Panc1 (cell line): ENCODE results near the gene GAL. TPM values are rescaled to one million over a fixed set of nuclear protein-coding genes. Genes with fewer than 3 reads are reported as not detected.
"Not testable (repeated sequence)": the region's sequence is repeated elsewhere in the genome, so short reads cannot be mapped to it uniquely, and the experiment has no call there.

Source experiments
- ATAC-seq: fragments of 200-7000 bp; cut with Tn5 transposase; 2 replicates; pipeline ENCODE4 v1.9.1; 2020; ENCODE audit warnings: mild to moderate bottlenecking, moderate library complexity
- BruUV-seq: library from RNA; stranded (reverse); fragments of 400-500 nt; replicated peaks from 2 replicates; lab custom pipeline; 2021; lab: Mats Ljungman, UMichigan
- CTCF ChIA-PET: fragments of 300-600 bp; sonication (Branson Sonifier 250); formaldehyde crosslinking; loops from one replicate; lab custom pipeline; 2022; ENCODE audit warnings: antibody characterized with exemption; lab: Charles Lee
- POLR2A ChIA-PET: fragments of 300-600 bp; sonication (Branson Sonifier 250); formaldehyde crosslinking; loops from one replicate; lab custom pipeline; 2022; ENCODE audit warnings: antibody characterized with exemption; lab: Charles Lee
- DNase-seq: peaks from one replicate; pipeline ENCODE4 v3.0.0-alpha.2; 2010; ENCODE audit warnings: low read depth, low spot score
- H3K27ac ChIP-seq: 2 replicates; pipeline ENCODE4 v1.5.1; 2011; ENCODE audit warnings: mild to moderate bottlenecking, low read length, inconsistent platforms
- H3K27me3 ChIP-seq: fragments of 200-500 bp; sonication (Bioruptor generic); 2 replicates; pipeline ENCODE4 v1.6.0; 2014; ENCODE audit warnings: low read length, inconsistent platforms; ENCODE audit not compliant: control insufficient read depth, insufficient read depth
- H3K36me3 ChIP-seq: fragments of 200-500 bp; sonication (Bioruptor generic); 2 replicates; pipeline ENCODE4 v1.5.1; 2014; ENCODE audit warnings: inconsistent platforms, mild to moderate bottlenecking, low read length, moderate library complexity; ENCODE audit not compliant: control insufficient read depth, insufficient read depth
- H3K4me1 ChIP-seq: 2 replicates; pipeline ENCODE4 v1.5.1; 2011; ENCODE audit warnings: inconsistent platforms, mild to moderate bottlenecking, low read length, moderate library complexity; ENCODE audit not compliant: control insufficient read depth, insufficient read depth
- H3K4me3 ChIP-seq, 2 experiments: 2 replicates each; pipeline ENCODE4 v1.5.1; 2011 to 2012; ENCODE audit warnings: low read depth in 2 of 2, low read length in 2 of 2, mild to moderate bottlenecking in 2 of 2, inconsistent platforms in 1 of 2, moderate library complexity in 1 of 2
- H3K9me3 ChIP-seq: fragments of 200-500 bp; sonication (Bioruptor generic); 2 replicates; pipeline ENCODE4 v1.5.1; 2014; ENCODE audit warnings: low read depth, mild to moderate bottlenecking, inconsistent platforms, low read length, moderate library complexity; ENCODE audit not compliant: control insufficient read depth, insufficient read depth
- POLR2AphosphoS5 ChIP-seq: IDR thresholded peaks from 2 replicates; pipeline ENCODE4 v1.6.1; 2012; ENCODE audit warnings: mild to moderate bottlenecking, low read depth, low read length, moderate library complexity
- SIN3A ChIP-seq: IDR thresholded peaks from 2 replicates; pipeline ENCODE4 v1.6.1; 2012; ENCODE audit warnings: low read depth, mild to moderate bottlenecking, low read length, moderate library complexity, borderline replicate concordance; ENCODE audit not compliant: insufficient read depth
- TCF7L2 ChIP-seq: IDR thresholded peaks from 2 replicates; pipeline ENCODE4 v1.6.1; 2011; ENCODE audit warnings: mild to moderate bottlenecking, low read depth, low read length, inconsistent platforms
- in situ Hi-C: cut with HindIII; loops from 2 replicates; pipeline ENCODE4 v1.10.0; 2016; ENCODE audit warnings: low sequenced_read_pairs, low pct_unique_long_range_greater_than_20kb
- intact Hi-C: fragments of 100-400 bp; cut with micrococcal nuclease; formaldehyde crosslinking; loops from one replicate; pipeline ENCODE4 v1.10.0; 2022; ENCODE audit not compliant: unreplicated experiment
- total RNA-seq: library from RNA; stranded (reverse); gene quantifications from one replicate; pipeline ENCODE4 v1.2.1, GENCODE V29; 2021; ENCODE audit not compliant: unreplicated experiment
- TF ChIP-seq, protein P1 (sequence below): fragments of 450-650 bp; IDR thresholded peaks from 2 replicates; pipeline ENCODE4 v1.5.1; 2017; ENCODE audit warnings: mild to moderate bottlenecking
- TF ChIP-seq, protein P2 (sequence below), 2 experiments: IDR thresholded peaks; 2 replicates each; pipeline ENCODE4 v1.6.1; 2011 to 2012; ENCODE audit warnings: low read depth in 2 of 2, control low read depth in 1 of 2, low read length in 1 of 2, mild to moderate bottlenecking in 1 of 2, moderate library complexity in 1 of 2; ENCODE audit not compliant: insufficient read depth in 1 of 2

GAL gene
- total RNA-seq, 1 experiment from 2014 or later = 16.5 TPM

GRCh38 chr11:68639322-68639721, 45.0 kb upstream of the GAL start:
- POLR2A ChIA-PET = interaction anchor here (0.7 kb wide), 1 partner anchor 39 kb away, joined by 9 read pairs; no protein-coding TSS in a partner anchor
- H3K27ac ChIP-seq, CTCF ChIA-PET, H3K9me3 ChIP-seq, H3K4me1 ChIP-seq, DNase-seq, ATAC-seq, in situ Hi-C loops, intact Hi-C loops, H3K27me3 ChIP-seq, BruUV-seq, H3K36me3 ChIP-seq, H3K4me3 ChIP-seq: not testable (repeated sequence)

- DNase-seq (no peak), ATAC-seq (peak; percentile 45; the same call in 1 of the 2 replicates)
- Histone ChIP-seq H3K27ac (no peak overlapping the region), H3K27me3 (peaks cover 10% of the 10 kb centered on the region; the same call in 1 of the 2 replicates), H3K9me3 (peaks cover 10% of the 10 kb centered on the region; the same call in 1 of the 2 replicates), H3K4me3 (no peak overlapping the region), H3K4me1 (no peaks in the 10 kb centered on the region), H3K36me3 (no peaks in the 10 kb centered on the region)
- ChIA-PET CTCF (no interaction called here), POLR2A (no interaction called here)
- intact Hi-C loops = no loop called here
- no TSS peak for BruUV-seq
- in situ Hi-C loops = no loop called here
- TF ChIP-seq SIN3A = no peak
- TF ChIP-seq, protein P1, sequence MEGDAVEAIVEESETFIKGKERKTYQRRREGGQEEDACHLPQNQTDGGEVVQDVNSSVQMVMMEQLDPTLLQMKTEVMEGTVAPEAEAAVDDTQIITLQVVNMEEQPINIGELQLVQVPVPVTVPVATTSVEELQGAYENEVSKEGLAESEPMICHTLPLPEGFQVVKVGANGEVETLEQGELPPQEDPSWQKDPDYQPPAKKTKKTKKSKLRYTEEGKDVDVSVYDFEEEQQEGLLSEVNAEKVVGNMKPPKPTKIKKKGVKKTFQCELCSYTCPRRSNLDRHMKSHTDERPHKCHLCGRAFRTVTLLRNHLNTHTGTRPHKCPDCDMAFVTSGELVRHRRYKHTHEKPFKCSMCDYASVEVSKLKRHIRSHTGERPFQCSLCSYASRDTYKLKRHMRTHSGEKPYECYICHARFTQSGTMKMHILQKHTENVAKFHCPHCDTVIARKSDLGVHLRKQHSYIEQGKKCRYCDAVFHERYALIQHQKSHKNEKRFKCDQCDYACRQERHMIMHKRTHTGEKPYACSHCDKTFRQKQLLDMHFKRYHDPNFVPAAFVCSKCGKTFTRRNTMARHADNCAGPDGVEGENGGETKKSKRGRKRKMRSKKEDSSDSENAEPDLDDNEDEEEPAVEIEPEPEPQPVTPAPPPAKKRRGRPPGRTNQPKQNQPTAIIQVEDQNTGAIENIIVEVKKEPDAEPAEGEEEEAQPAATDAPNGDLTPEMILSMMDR = no peak
- TF ChIP-seq, protein P2, sequence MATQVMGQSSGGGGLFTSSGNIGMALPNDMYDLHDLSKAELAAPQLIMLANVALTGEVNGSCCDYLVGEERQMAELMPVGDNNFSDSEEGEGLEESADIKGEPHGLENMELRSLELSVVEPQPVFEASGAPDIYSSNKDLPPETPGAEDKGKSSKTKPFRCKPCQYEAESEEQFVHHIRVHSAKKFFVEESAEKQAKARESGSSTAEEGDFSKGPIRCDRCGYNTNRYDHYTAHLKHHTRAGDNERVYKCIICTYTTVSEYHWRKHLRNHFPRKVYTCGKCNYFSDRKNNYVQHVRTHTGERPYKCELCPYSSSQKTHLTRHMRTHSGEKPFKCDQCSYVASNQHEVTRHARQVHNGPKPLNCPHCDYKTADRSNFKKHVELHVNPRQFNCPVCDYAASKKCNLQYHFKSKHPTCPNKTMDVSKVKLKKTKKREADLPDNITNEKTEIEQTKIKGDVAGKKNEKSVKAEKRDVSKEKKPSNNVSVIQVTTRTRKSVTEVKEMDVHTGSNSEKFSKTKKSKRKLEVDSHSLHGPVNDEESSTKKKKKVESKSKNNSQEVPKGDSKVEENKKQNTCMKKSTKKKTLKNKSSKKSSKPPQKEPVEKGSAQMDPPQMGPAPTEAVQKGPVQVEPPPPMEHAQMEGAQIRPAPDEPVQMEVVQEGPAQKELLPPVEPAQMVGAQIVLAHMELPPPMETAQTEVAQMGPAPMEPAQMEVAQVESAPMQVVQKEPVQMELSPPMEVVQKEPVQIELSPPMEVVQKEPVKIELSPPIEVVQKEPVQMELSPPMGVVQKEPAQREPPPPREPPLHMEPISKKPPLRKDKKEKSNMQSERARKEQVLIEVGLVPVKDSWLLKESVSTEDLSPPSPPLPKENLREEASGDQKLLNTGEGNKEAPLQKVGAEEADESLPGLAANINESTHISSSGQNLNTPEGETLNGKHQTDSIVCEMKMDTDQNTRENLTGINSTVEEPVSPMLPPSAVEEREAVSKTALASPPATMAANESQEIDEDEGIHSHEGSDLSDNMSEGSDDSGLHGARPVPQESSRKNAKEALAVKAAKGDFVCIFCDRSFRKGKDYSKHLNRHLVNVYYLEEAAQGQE (IDR thresholded peaks at IDR 0.05; ENCODE audit: insufficient read depth in 1 of 2, low read depth in 2 of 2, low read length in 1 of 2) = no peak
- no peak for TF ChIP-seq POLR2AphosphoS5
- TF ChIP-seq TCF7L2 = no peak
Measured at GRCh38 chr11:68641880-68642279, 42.5 kb upstream of the GAL start.

DNA sequence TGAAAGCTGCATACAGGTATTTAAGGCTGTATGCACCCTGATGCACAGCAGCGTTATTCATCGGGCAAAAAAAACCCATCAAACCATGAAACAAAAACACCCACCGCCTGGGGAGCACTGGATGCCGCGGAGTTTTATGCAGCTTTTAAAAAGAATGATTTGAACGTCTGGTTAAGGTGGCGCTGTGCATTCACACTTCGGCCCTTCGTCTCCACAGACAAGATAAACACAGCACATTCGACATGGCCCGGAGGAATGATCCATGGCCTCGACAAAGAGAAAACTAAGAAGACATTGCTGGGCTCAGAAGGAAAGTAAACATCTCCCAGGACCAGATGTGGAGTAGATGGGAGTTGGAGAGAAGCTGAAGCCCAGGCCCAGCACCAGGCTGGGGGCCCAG, 40.8 kb upstream of the GAL start:
- ChIA-PET POLR2A (no interaction called here), CTCF (interaction anchor here (0.6 kb wide), 1 partner anchor 86 kb away, joined by 3 read pairs; no protein-coding TSS in a partner anchor)
- ATAC-seq (no peak), DNase-seq (no peak)
- Histone ChIP-seq H3K4me3 (no peak overlapping the region), H3K36me3 (no peaks in the 10 kb centered on the region), H3K9me3 (peaks cover 16% of the 10 kb centered on the region; the same call in 1 of the 2 replicates), H3K27ac (no peak overlapping the region), H3K4me1 (no peaks in the 10 kb centered on the region), H3K27me3 (peaks cover 10% of the 10 kb centered on the region; the same call in 1 of the 2 replicates)
- BruUV-seq = no TSS peak
- in situ Hi-C loops = no loop called here
- TF ChIP-seq, protein P2 (IDR thresholded peaks at IDR 0.05; ENCODE audit: insufficient read depth in 1 of 2, low read depth in 2 of 2, low read length in 1 of 2) = no peak
- TF ChIP-seq, protein P1 = no peak
- TF ChIP-seq SIN3A (no peak), POLR2AphosphoS5 (no peak), TCF7L2 (no peak)
- intact Hi-C loops = no loop called here
